Neural cell (in vitro differentiated cells): ENCODE data around the gene OAS3.

Experiments used
- SMC3 ChIP-seq: fragments of 450-650 bp; conservative IDR thresholded peaks from 2 replicates; pipeline ENCODE4 v1.6.1; 2014; ENCODE audit warnings: antibody characterized with exemption, mild to moderate bottlenecking, moderate library complexity; ENCODE audit not compliant: poor library complexity
- TAF1 ChIP-seq: IDR thresholded peaks from 2 replicates; pipeline ENCODE4 v1.6.1; 2012; ENCODE audit warnings: low read depth
- TF ChIP-seq, protein P1 (sequence below): fragments of 450-650 bp; IDR thresholded peaks from 2 replicates; pipeline ENCODE4 v1.5.1; 2014; ENCODE audit warnings: antibody characterized with exemption, mild to moderate bottlenecking, moderate library complexity; ENCODE audit not compliant: poor library complexity, severe bottlenecking

DNA sequence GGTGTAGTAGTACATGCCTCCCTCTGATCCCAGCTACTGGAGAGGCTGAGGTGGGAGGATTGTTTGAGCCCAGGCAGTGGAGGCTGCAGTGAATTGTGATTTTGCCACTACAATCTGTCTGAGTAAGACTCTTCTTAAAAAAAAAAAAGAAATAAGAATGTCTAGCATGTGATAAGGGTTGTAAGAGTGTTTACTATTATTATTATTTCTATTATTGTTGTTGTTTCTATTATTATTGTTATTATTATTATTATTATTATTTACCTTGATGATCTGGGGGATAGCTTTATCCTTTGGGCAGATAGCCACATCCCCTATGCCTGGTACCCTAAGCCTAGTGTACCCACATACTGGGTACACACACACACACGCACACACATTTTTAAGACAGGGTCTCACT, 4.3 kb downstream of the OAS3 start:
- TF ChIP-seq, protein P1, sequence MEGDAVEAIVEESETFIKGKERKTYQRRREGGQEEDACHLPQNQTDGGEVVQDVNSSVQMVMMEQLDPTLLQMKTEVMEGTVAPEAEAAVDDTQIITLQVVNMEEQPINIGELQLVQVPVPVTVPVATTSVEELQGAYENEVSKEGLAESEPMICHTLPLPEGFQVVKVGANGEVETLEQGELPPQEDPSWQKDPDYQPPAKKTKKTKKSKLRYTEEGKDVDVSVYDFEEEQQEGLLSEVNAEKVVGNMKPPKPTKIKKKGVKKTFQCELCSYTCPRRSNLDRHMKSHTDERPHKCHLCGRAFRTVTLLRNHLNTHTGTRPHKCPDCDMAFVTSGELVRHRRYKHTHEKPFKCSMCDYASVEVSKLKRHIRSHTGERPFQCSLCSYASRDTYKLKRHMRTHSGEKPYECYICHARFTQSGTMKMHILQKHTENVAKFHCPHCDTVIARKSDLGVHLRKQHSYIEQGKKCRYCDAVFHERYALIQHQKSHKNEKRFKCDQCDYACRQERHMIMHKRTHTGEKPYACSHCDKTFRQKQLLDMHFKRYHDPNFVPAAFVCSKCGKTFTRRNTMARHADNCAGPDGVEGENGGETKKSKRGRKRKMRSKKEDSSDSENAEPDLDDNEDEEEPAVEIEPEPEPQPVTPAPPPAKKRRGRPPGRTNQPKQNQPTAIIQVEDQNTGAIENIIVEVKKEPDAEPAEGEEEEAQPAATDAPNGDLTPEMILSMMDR = no peak
- TF ChIP-seq SMC3 (no peak), TAF1 (no peak)
